NCI-H82 treated with DMSO at 0.1 percent for 48 hours (cell line): ENCODE data around the gene TAS2R1.

Experiments used
- DNase-seq: peaks from one replicate; lab custom pipeline; 2025; ENCODE audit not compliant: unreplicated experiment; lab: John Stamatoyannopoulos, UW

The TAS2R1 gene, protein sequence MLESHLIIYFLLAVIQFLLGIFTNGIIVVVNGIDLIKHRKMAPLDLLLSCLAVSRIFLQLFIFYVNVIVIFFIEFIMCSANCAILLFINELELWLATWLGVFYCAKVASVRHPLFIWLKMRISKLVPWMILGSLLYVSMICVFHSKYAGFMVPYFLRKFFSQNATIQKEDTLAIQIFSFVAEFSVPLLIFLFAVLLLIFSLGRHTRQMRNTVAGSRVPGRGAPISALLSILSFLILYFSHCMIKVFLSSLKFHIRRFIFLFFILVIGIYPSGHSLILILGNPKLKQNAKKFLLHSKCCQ

GRCh38 chr5:9630251-9630650 lies at the start of gene TAS2R1:
TSS of gene TAS2R1 (minus strand) at chr5:9630351. CDS start at chr5:9630032, 319 bp downstream.
- DNase-seq = no peak

- DNase-seq = no peak
Measured at GRCh38 chr5:9670371-9670770, 40.2 kb upstream of the TAS2R1 start.

- no peak for DNase-seq
Measured at GRCh38 chr5:9667906-9668305, 37.8 kb upstream of the TAS2R1 start.

- DNase-seq = no peak
Measured at GRCh38 chr5:9663891-9664290, 33.7 kb upstream of the TAS2R1 start.

GRCh38 chr5:9661316-9662015 lies 31.3 kb upstream of the TAS2R1 start:
- no peak for DNase-seq

- DNase-seq = no peak
Measured at GRCh38 chr5:9658706-9659105, 28.6 kb upstream of the TAS2R1 start.

DNA sequence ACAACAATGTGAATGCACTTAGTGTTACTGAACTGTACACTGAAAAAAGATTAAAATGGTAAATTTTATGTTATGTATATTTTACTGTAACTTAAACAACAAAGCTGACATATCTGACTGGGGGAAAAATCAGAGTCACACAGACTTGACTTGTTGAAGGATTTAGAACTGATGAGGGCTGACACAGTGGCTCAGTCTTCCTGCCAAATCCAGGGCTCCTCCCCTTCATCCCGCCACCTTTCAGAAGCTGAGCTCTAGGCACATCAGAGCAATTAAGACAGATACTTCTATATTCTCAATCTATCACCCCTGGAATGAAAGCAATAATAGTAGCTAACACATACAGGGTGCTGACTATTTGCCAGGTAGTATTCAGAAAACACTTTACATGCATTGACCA lies 27.7 kb upstream of the TAS2R1 start:
- DNase-seq = no peak

GRCh38 chr5:9655641-9656040 lies 25.5 kb upstream of the TAS2R1 start:
- DNase-seq = no peak

DNA sequence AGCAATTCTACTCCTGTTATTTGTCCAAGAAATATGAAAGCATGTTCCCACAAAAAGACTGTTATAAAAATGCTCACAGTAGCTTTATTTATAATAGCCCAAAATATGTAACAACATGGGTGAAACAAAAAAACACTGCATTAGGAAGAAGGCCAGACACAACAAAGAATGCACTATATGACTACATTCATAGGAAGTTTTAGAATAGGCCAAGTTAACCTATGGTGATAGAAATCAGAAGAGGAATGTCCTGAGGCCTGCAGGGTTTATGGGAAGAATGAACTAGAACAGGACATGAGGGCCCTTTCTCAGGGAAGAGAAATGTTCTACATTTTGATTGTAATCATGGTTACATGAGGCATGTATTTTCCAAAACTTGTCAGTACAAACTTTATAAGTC lies 24.7 kb upstream of the TAS2R1 start:
- DNase-seq = no peak

DNA sequence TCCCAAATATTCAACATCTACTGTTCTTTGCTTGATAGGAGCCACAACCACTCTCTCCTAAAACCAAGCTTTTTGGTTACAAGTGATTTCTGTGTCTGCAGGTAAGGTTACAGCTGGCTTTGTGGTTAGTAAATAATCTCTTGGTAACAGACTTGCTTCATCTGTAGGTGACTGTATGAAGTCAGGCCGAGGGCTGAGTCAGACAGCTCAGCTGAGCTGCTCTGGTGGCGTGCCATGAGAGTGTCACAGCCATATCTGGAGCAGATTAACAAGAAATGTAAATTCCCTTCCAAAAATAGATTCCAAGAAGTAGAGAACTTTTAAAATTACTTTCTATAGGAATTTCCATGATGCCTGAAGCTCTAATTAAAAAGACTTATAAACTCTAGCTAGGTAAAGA lies 23.7 kb upstream of the TAS2R1 start:
- DNase-seq = no peak

DNA sequence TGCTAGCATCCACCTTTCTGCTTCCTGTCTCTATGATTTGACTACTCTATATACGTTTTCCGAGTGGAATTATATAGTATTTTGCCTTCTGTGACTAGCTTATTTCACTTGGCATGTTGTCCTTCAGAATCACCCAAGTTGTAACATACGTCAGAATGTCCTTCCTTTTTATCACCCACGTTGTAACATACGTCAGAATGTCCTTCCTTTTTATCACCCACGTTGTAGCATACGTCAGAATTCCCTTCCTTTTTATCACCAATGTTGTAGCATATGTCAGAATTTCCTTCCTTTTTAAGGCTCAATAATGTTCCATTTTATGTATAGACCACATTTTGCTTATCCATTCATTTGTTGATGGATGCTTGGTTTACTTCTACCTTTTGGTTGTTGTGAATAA lies 22.9 kb upstream of the TAS2R1 start:
- DNase-seq = no peak

- DNase-seq = no peak
Measured at GRCh38 chr5:9652295-9652694, 22.1 kb upstream of the TAS2R1 start.

DNA sequence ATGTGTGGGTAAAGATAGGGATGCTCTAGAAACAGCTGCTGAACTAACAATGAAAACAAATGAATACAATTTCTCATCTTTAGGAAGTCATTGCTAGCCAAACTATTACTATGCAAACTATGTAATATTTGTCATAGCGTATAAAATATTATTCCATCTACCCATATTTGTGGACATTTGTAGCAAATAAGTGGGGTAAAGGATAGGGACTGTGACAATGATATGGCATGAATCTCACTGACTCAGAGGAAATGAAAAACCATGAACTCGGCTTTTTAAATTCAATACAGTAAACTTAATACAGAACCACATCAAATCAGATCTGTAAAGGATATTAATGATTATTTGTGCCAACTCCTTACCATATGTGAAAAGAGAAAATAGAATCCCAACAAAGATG lies 16.7 kb upstream of the TAS2R1 start:
- DNase-seq = no peak

DNA sequence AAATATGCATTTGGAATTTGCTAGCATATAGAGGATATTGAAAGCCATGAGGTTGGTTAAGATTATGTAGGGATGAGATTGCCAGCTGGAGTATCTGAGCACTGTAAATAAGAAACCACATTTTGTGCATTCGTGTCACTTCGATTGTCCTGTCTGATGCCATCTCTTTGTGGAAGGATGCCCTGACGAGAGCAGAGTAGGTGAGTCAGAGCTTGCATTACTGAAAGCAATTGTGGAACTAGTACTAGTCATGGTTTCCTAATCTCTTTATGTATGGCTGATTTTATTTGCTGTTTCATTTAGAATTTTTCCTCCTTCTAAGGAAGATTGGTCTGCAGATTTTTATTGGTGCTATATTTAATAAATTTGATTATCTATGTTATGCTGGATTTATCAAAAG lies 14.5 kb upstream of the TAS2R1 start:
- DNase-seq = no peak

- no peak for DNase-seq
Measured at GRCh38 chr5:9642621-9643020, 12.5 kb upstream of the TAS2R1 start.

DNA sequence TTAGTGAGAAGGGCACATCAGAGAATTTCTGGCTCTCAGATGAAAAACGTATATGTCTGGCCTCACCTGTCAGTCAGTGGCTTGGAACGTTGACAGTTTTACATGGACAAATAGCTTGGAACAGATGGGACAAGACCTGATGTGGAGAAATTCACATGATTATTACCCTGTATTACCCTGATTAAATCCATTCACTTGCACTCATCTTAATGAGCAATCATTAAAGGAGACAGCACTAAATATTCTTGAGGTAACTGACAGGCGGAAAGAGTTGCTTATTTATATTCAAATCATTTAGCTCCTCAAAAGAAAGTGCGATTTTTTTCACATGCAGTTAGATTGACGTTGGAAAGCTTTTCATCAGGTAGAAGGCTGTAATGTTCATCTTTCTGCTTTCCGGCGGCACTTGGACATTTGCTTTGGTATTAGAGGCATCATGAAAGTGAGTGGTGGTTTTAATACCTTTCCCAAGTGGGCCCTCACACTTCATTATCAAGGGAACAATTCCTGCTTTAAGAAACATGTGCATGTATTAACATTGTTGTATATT lies 11.7 kb upstream of the TAS2R1 start:
- peak; percentile 14 for DNase-seq

- no peak for DNase-seq
Measured at GRCh38 chr5:9632495-9632894, 2.3 kb upstream of the TAS2R1 start.

DNA sequence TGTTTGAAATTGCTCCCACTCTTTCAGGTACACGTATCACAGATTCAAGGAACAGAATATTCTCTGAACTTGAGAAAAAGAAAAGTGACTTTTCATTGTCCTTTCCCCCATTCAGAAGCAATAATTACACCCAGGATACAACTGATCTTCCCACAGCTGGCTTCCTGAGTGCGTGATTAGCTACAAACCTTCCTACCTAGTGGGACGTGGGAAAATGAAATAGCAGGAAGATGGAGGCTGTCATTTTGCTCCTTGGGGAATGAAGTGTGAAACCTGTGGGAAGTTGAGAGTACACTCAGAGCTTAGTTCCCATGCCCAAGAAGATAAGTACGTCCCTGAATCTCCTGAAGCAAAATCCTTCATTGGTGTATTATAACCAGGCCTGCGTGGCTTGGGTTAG lies 2.6 kb downstream of the TAS2R1 start:
- DNase-seq = no peak

DNA sequence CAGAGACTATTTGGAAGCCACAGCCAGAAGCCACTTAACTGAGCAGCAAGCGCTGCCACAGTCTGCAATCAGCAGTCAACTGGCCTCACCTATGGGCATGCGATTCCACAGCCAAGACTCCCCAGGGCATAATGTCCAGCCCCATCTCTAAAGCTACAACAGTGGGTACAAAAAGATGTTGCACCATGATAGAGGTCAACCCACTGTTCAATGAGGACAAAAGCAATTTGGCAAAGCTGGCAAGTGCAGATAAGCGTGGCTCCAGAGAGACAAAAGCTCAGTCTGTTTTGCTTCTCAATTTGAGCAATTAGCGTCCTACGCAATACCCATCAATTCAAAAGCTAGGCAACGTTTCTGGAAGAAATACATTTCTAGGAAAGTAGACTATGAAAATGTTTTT lies 3.2 kb downstream of the TAS2R1 start:
- DNase-seq = no peak

GRCh38 chr5:9625731-9626130 lies 4.4 kb downstream of the TAS2R1 start:
- no peak for DNase-seq

- no peak for DNase-seq
Measured at GRCh38 chr5:9625286-9625685, 4.9 kb downstream of the TAS2R1 start.

DNA sequence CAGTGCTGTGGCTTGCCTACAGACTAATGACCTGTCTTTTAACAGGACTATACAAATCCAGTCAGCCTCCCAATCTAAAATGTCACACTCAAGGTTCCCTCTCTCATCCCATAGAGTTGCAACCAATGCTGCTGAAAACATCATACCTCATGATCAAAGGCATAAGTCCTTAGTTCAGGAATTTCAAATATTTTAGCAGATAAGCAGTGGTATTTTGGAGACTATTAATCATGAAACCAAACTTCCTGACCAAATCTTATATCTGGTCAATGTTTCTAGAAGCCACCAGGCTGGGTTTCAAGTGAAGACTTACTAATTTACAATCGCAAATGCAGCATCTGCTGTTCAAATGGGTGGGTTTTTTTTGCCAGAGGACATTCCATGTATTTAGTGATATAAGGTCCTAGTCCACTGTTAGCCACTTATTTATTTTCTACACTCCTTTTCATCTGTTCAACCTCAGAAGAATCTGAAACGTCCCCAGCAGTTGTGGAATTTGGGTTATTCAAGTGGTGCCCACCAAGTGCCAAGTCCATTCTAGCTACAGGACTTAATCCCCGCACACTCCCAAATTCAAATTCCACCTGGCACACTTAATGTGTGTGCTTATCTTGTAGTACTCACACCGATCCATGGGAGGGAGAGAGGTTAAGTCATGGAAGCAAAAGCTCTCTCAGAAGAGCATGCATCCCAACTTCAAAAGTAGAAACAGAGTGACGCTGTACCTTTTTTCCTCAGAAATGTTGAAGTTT lies 5.8 kb downstream of the TAS2R1 start:
- DNase-seq = no peak
